Body of pancreas (tissue), 4 donors: Measurements from ENCODE around the gene OR10C1.

Source experiments
- CTCF ChIP-seq, 7 experiments: fragments of 450-650 bp in 4 of 7; fragments of 200-600 bp in 3 of 7; sonication (generic) in 3 of 7; IDR thresholded peaks; one replicate each; pipeline ENCODE4 v1.5.1; 2016 to 2019; ENCODE audit warnings: antibody characterized with exemption in 7 of 7
- POLR2A ChIP-seq, 3 donors: fragments of 450-650 bp; IDR thresholded peaks; one replicate each; pipeline ENCODE4 v1.6.1; 2016; ENCODE audit warnings: antibody characterized with exemption in 3 of 3, mild to moderate bottlenecking in 2 of 3

GRCh38 chr6:29479560-29479959, 40.5 kb downstream of the OR10C1 start:
- TF ChIP-seq CTCF (IDR thresholded peaks at IDR 0.05) (no peak), POLR2A (IDR thresholded peaks at IDR 0.05) (no peak)
